ENCODE data around the gene CXCL11.
A peak's percentile ranks its signal among the peaks of the same experiment; 100 is the strongest.
"Not testable (repeated sequence)": the region's sequence is repeated elsewhere in the genome, so short reads cannot be mapped to it uniquely, and the experiment has no call there.

CXCL11 gene

DNA sequence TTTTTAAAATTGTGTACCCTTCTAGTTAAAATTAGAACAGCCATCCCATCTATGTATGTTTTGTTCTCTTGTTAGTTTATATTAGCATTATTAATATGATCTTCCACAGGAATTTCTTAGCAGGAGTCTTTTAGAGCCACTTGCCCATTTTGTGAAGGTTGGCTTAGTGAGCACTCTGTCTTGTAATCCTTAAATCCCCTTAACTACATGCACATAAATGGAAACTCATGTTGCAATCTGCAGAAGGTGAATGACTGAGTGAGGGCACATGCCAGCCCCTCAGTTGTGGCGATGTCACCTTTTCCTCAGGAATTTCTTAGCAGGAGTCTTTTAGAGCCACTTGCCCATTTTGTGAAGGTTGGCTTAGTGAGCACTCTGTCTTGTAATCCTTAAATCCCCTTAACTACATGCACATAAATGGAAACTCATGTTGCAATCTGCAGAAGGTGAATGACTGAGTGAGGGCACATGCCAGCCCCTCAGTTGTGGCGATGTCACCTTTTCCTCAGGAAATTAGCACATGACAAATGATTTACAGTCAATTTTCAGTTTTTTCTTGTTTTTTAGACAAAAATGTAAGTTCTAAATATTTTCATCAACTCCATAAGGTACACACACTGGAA is 37.2 kb downstream of the CXCL11 start:
- FAIRE-seq = not testable (repeated sequence)

DNA sequence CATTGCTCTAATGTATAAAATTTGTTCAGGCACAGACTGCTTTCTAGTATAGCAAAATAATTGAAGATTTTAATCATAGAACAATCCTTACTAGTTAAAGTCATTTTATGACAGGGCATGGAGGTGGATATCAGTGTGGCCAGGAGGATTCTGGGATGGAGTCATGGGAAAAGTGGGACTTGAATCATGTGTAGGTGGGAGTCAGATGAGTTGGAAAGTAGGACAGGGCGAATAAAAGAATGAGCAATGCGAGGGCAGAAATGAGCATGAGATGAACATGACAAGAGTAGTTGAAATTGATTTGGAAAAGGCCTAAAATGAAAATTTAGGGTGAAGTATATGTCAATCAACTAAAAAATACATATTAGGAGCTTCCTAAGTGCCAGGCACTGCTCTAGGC is 37.9 kb downstream of the CXCL11 start:
- FAIRE-seq = no peak

- FAIRE-seq = no peak
Measured at GRCh38 chr4:75997081-75997480, 38.8 kb downstream of the CXCL11 start.

DNA sequence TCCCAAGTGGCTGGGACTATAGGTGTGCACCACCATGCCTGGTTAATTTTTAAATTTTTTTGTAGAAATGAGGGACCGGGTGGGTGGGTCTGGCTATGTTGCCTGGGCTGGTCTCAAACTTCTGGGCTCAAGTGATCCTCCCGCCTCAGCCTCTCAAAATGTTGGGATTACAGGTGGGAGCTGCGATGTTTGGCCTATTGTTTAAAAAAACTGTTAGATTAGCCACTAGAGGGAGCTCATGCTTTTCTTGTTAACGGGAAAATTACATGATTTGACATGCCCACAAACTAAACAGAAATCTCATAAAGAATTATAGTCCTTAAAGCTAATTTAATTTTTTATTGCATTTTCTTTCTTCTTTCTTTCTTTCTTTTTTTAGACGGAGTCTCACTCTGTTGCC is 40.1 kb downstream of the CXCL11 start:
- peak; percentile 37 for FAIRE-seq

DNA sequence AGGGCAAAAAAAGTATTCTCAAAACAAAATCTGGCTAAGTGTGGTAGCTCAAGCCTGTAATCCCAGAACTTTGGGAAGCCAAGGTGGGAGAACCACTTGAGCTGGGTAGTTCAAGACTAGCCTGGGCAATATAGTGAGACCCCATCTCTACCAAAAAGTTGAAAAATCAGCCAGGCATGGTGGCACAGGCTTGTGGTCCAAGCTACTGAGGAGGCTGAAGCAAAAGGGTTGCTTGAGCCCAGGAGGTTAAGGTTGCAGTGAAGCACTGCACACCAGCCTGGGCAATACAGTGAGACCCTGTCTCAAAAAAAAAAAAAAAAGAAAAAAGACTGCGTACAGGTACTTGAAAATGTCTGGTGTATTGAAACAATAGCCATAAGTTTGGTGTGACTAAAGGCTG is 43.4 kb downstream of the CXCL11 start:
- FAIRE-seq = no peak

DNA sequence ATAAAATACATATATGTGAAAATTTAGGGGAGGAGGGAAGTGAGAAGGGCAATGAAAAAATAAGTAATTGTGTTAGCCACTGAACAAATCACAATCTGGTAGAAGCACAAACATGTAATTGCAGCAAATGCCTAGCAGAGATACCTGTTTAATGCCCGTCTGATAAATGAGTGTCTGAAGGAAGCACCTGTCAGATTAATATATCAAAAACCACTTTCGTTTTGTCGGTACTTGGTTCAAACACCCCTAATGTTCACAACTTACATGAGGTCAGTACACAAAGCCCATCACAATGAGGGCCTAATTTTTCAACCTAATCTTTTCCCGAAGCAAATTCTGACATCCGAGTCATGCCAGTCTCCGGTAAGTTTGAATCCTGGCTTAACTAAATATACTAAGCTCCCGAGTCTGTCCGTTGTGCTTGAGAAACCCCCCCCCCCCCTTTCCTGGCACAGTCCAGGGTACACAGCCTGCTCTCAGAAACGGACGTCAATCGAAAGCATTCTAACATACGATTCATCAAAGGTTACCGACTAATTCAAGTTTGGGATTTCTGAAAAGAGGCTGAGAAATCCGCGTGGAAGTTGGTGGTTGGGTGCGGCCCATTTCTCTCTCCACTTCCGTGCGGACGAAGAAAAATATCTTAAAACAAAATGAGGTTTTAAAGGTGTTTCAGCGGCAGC is 45.9 kb downstream of the CXCL11 start:
- no peak for FAIRE-seq

- no peak for FAIRE-seq
Measured at GRCh38 chr4:75985116-75985515, 50.8 kb downstream of the CXCL11 start.

Measured in TTC549 (cell line).